WI38 (cell line): ENCODE data around the gene PPP1R14B.

ENCODE experiments used
- H3K4me3 ChIP-seq: 2 replicates; pipeline ENCODE4 v1.5.1; 2011; ENCODE audit warnings: low read depth, mild to moderate bottlenecking, control low read depth, low read length
- TF ChIP-seq, protein P1 (sequence below): IDR thresholded peaks from 2 replicates; pipeline ENCODE4 v1.5.1; 2012; ENCODE audit warnings: low read depth, mild to moderate bottlenecking, control low read depth, low read length

PPP1R14B gene

DNA sequence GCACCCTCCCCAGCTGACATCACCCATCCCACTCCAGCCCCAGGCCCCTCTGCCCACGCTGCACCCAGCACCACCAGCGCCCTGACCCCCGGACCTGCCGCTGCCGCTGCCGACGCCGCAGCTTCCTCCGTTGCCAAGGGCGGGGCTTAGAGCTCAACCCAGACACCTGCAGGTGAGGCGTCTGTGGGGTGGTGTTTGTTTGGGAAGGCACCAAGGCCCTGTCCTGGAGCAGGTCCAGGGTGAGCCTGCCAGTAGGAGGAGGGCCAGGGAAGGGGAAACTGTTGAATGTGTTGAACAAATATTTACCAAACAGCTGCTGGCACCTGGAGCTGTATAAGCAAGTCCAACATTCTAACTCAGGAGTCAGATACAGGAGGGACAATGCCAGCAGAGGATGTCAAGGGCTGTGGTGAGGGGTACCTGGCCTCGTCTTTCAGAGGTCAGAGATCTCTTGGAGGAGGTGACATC lies 9.2 kb downstream of the PPP1R14B start:
- H3K4me3 ChIP-seq: no peak overlapping the region
- TF ChIP-seq, protein P1, sequence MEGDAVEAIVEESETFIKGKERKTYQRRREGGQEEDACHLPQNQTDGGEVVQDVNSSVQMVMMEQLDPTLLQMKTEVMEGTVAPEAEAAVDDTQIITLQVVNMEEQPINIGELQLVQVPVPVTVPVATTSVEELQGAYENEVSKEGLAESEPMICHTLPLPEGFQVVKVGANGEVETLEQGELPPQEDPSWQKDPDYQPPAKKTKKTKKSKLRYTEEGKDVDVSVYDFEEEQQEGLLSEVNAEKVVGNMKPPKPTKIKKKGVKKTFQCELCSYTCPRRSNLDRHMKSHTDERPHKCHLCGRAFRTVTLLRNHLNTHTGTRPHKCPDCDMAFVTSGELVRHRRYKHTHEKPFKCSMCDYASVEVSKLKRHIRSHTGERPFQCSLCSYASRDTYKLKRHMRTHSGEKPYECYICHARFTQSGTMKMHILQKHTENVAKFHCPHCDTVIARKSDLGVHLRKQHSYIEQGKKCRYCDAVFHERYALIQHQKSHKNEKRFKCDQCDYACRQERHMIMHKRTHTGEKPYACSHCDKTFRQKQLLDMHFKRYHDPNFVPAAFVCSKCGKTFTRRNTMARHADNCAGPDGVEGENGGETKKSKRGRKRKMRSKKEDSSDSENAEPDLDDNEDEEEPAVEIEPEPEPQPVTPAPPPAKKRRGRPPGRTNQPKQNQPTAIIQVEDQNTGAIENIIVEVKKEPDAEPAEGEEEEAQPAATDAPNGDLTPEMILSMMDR: no peak

DNA sequence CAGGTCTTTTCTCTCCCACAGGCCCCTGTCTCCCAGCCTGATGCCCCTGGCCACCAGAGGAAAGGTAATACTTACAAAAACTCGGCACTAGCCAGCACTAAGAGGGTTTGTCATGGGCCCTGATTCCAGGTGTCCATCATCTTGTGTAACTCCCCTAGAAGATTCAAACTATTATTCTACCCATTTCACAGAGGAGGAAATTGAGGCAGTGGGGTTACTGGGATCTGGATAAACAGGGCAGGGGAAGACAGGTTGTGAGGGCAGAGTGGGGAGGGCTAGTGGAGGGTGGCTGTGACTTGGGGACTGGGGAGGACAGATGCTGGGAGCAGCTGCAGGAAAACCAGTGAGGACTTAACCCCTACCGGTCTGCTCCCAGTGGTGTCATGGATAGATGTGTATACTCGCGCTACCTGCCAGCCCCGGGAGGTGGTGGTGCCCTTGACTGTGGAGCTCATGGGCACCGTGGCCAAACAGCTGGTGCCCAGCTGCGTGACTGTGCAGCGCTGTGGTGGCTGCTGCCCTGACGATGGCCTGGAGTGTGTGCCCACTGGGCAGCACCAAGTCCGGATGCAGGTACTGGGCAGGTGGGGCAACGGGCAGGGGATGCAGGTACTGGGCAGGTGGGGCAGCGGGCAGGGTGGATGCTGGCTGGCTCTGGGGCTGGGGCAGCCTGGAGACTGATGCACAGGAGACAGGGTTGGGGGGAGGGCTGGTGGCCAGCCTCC lies 11.1 kb downstream of the PPP1R14B start:
- TF ChIP-seq, protein P1: no peak
- peak overlapping the region; percentile 68 for H3K4me3 ChIP-seq

DNA sequence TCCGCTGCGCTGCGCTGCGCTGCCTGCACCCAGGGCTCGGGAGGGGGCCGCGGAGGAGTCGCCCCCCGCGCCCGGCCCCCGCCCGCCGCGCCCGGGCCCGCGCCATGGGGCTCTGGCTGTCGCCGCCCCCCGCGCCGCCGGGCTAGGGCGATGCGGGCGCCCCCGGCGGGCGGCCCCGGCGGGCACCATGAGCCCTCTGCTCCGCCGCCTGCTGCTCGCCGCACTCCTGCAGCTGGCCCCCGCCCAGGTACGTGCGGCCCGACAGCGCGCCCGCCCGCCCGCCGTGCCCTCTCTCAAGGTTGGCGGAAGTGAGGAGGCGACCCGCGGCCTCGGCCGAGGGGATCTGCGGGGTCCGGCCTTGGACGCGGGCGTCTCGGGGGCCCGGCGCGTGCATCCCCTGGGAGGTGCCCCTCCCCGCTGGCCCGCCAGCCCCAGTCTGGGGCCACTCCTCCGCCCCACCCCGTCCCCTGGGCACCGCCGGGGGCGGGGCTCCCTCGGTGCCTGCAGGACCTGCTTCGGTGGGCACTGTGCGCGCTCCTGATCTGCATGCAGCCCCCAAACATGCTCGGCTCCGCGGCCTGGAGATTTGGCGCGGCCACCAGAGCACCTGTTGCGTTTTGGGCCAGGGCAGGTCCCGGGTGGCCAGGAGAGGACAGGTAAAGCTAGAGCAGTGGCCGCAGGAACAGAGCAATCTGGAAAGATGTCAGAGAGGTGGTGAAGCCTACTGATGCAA lies 11.9 kb downstream of the PPP1R14B start:
- H3K4me3 ChIP-seq: peak overlapping the region; percentile 68
- TF ChIP-seq, protein P1: no peak

DNA sequence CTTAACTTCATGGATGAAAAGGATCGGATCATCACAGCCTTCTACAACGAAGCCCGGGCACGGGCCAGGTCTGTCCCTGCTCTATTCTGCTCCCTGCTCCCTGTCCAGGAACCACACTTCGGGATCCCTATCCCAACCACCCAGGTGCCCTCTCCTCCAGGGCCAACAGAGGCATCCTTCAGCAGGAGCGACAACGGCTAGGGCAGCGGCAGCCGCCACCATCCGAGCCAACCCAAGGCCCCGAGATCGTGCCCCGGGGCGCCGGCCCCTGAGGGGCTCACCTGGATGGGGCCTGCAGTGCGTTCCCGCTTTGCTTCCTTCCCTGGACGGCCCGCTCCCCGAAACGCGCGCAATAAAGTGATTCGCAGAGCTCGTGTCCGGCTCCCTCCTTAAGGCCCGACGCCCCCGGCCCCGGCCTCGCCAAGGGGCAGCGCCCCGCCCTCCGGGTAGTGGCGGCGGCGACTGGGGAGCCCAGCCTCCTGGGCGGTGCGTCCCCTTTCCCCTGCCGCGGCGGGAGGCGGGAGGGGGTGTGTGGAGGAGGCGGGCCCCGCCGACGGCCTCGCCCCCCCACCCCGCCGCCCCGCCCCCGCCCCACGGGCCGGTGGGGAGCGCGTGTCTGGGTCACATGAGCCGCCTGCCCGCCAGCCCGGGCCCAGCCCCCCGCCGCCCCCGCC lies 12.7 kb downstream of the PPP1R14B start, which contains the start of gene VEGFB:
TSS of gene VEGFB (plus strand) at position 672 of the 674 bp plus-strand sequence. CDS start 250 bp downstream, outside the sequence.
- TF ChIP-seq, protein P1: no peak
- peak within 1 kb of the TSS; percentile 68 for H3K4me3 ChIP-seq

DNA sequence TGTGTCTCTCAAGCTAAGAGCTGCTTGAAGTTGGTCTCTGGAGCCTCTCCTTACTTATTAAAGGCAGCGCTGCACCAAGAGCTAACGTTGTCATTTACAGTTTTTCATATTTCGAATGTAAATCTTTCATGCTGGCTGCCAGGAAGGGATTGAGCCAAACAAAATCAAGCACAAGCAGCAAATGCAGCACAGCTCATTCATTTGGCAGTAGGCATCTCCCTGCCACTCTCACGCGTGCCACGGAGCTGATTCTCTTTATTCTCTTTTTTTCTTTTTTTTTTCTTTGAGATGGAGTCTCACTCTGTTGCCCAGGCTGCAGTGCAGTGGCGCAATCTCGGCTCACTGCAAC lies 13.8 kb downstream of the PPP1R14B start:
- TF ChIP-seq, protein P1: no peak

DNA sequence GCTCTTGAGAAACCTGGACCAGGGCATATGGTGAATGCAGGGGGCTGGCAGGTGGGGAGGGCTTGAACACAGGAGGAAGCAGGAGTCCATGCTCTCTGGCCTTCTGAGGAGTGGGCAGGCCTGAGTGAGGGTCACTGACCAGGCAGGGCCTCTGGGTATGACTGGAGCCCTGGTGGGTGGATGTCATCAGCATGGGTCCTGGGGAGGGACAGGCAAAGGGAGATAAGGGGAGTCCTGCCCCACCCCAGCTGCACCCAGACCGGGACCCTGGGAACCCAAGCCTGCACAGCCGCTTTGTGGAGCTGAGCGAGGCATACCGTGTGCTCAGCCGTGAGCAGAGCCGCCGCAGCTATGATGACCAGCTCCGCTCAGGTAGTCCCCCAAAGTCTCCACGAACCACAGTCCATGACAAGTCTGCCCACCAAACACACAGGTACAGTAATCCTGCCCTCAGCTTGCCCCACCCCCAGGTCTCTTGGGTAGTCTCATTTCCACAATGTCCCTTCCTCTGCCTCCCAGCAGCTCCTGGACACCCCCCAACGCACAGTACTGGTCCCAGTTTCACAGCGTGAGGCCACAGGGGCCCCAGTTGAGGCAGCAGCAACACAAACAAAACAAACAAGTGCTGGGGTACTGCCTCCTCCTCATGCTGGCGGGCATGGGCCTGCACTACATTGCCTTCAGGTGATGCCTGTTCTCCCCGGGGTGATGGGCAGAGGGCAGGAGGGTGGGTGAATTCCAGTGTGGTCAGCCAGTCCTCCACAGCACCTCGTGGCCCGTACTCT lies 14.4 kb downstream of the PPP1R14B start:
- TF ChIP-seq, protein P1: no peak

More for the DNA sequence above, 13.8 kb downstream of the PPP1R14B start:
- H3K4me3 ChIP-seq: no peak overlapping the region

More for the DNA sequence above, 14.4 kb downstream of the PPP1R14B start:
- no peak overlapping the region for H3K4me3 ChIP-seq
